Immature natural killer cell (primary cell): Measurements from ENCODE around the gene GRM7. TPM values are rescaled to one million over a fixed set of nuclear protein-coding genes. Genes with fewer than 3 reads are reported as not detected.
"Not testable (repeated sequence)": the region's sequence is repeated elsewhere in the genome, so short reads cannot be mapped to it uniquely, and the experiment has no call there.

Experiments used
- DNase-seq, 3 donors: peaks; one replicate each; pipeline ENCODE4 v3.0.0; 2022; ENCODE audit warnings: mixed read lengths in 1 of 3
- H3K27ac Mint-ChIP-seq, 6 donors: one replicate each; pipeline ENCODE4 v1.8.0; 2020; ENCODE audit warnings: mixed read lengths in 6 of 6, mild to moderate bottlenecking in 5 of 6, inconsistent platforms in 4 of 6, moderate library complexity in 3 of 6
- H3K27me3 Mint-ChIP-seq, 3 donors: one replicate each; pipeline ENCODE4 v1.8.0; 2020 to 2021; ENCODE audit warnings: low read depth in 3 of 3, mild to moderate bottlenecking in 3 of 3, mixed read lengths in 3 of 3, moderate library complexity in 3 of 3, inconsistent platforms in 1 of 3
- H3K36me3 Mint-ChIP-seq, 3 donors: one replicate each; pipeline ENCODE4 v1.8.0; 2020; ENCODE audit warnings: mixed read lengths in 3 of 3, inconsistent platforms in 2 of 3, mild to moderate bottlenecking in 2 of 3
- H3K4me1 Mint-ChIP-seq, 2 donors: one replicate each; pipeline ENCODE4 v1.8.0; 2020; ENCODE audit warnings: inconsistent platforms in 2 of 2, mild to moderate bottlenecking in 2 of 2, mixed read lengths in 2 of 2, moderate library complexity in 1 of 2
- H3K4me3 Mint-ChIP-seq, 5 donors: one replicate each; pipeline ENCODE4 v1.8.0; 2020; ENCODE audit warnings: mild to moderate bottlenecking in 5 of 5, mixed read lengths in 5 of 5, inconsistent platforms in 3 of 5, moderate library complexity in 3 of 5
- H3K9me3 Mint-ChIP-seq, 6 donors: one replicate each; pipeline ENCODE4 v1.8.0; 2020; ENCODE audit warnings: mild to moderate bottlenecking in 6 of 6, mixed read lengths in 6 of 6, inconsistent platforms in 4 of 6, moderate library complexity in 3 of 6
- polyA plus RNA-seq, 3 donors: library from polyadenylated mRNA; unstranded; fragments of 300-500 nt; fragmentation: Illumina TruSeq; gene quantifications; one replicate each; pipeline ENCODE4 v1.2.3, GENCODE V29; 2021

Gene GRM7
- polyA plus RNA-seq, 3 donors from 2014 or later: not detected

GRCh38 chr3:6912240-6912639, 51.3 kb downstream of the GRM7 start:
- H3K4me3 Mint-ChIP-seq: no peak overlapping the region
- peaks cover 0 to under 1% (median 0%) of the 10 kb centered on the region in 3 donors for H3K27me3 Mint-ChIP-seq
- peaks cover 3 to 41% (median 13%) of the 10 kb centered on the region in 6 donors for H3K9me3 Mint-ChIP-seq
- no peak for DNase-seq
- no peaks in the 10 kb centered on the region for H3K4me1 Mint-ChIP-seq
- no peak overlapping the region for H3K27ac Mint-ChIP-seq
- peaks cover 0 to 3% (median 0%) of the 10 kb centered on the region in 3 donors for H3K36me3 Mint-ChIP-seq

DNA sequence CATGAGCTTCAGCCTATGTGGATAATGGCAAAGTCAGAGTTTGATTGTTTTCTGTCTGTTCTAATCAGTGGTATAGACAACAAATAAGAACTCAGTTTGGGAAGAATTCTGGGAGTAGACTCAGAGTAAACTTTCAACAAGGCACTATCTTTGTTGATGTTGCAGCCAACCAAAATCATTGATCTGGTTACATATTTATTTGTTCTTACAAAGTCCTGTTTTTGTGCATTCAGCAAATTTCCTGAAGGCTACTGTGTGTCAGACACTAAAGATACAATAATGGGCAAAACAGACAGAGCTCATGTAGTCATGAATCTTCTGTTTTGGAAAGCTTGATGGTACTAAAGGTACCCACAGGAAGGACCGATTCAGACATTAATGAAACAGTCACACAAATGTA, 55.0 kb downstream of the GRM7 start:
- H3K4me3 Mint-ChIP-seq: no peak overlapping the region
- H3K9me3 Mint-ChIP-seq: peaks cover 0 to 25% (median 10%) of the 10 kb centered on the region in 6 donors
- H3K27ac Mint-ChIP-seq: no peak overlapping the region
- no peak for DNase-seq
- no peaks in the 10 kb centered on the region for H3K27me3 Mint-ChIP-seq
- no peaks in the 10 kb centered on the region for H3K4me1 Mint-ChIP-seq
- H3K36me3 Mint-ChIP-seq: peaks cover 0 to 3% (median 0%) of the 10 kb centered on the region in 3 donors

DNA sequence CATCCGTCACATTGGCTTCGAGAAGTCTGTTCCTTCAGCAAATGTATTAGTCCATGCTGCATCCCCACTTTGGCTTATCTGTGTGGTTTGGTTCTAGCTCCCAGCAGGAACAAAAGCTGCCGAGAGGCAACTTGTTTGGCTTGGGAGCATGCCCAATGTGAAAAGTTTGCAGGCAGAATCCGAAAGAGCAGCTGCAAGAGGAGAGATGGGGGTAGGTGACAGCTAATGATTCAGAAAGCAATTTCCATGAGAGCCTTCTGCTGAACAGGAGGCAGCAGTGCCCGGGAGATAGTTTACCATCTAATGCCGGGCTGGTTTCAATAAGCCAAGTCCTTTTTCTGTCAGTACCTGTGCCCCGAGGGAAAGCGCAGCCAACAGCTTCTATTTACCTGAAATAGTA, 60.2 kb downstream of the GRM7 start:
- Mint-ChIP-seq H3K9me3 (peaks cover 5 to 33% (median 12%) of the 10 kb centered on the region in 6 donors), H3K4me3 (no peak overlapping the region), H3K27ac (no peak overlapping the region), H3K36me3 (no peaks in the 10 kb centered on the region), H3K27me3 (no peaks in the 10 kb centered on the region), H3K4me1 (no peaks in the 10 kb centered on the region)
- DNase-seq: no peak

- Mint-ChIP-seq H3K27me3 (no peaks in the 10 kb centered on the region), H3K4me1 (no peaks in the 10 kb centered on the region), H3K27ac (no peak overlapping the region), H3K36me3 (no peaks in the 10 kb centered on the region), H3K4me3 (no peak overlapping the region), H3K9me3 (peaks cover 4 to 25% (median 9%) of the 10 kb centered on the region in 6 donors)
- DNase-seq: no peak
Observed at GRCh38 chr3:6921876-6922275, 61.0 kb downstream of the GRM7 start.

GRCh38 chr3:6928064-6928463, 67.1 kb downstream of the GRM7 start:
- Mint-ChIP-seq H3K27ac (no peak overlapping the region), H3K9me3 (peaks cover 0 to 24% (median 5%) of the 10 kb centered on the region in 6 donors), H3K27me3 (no peaks in the 10 kb centered on the region), H3K4me3 (no peak overlapping the region), H3K4me1 (no peaks in the 10 kb centered on the region), H3K36me3 (no peaks in the 10 kb centered on the region)
- DNase-seq: no peak

- Mint-ChIP-seq H3K36me3 (no peaks in the 10 kb centered on the region), H3K4me1 (no peaks in the 10 kb centered on the region), H3K27ac (no peak overlapping the region), H3K4me3 (no peak overlapping the region), H3K27me3 (peaks cover 0 to 2% (median 0%) of the 10 kb centered on the region in 3 donors), H3K9me3 (peaks cover 0 to 32% (median 7%) of the 10 kb centered on the region in 6 donors)
- no peak for DNase-seq
Observed at GRCh38 chr3:6929918-6930317, 69.0 kb downstream of the GRM7 start.

- not testable (repeated sequence) for H3K4me3 Mint-ChIP-seq, DNase-seq, H3K27ac Mint-ChIP-seq, H3K27me3 Mint-ChIP-seq, H3K36me3 Mint-ChIP-seq, H3K4me1 Mint-ChIP-seq
- H3K9me3 Mint-ChIP-seq: peaks cover 0 to 33% (median 7%) of the 10 kb centered on the region in 6 donors
Observed at GRCh38 chr3:6935418-6935817, 74.5 kb downstream of the GRM7 start.

GRCh38 chr3:6935970-6936369, 75.1 kb downstream of the GRM7 start:
- no peak overlapping the region for H3K27ac Mint-ChIP-seq
- H3K36me3 Mint-ChIP-seq: no peaks in the 10 kb centered on the region
- no peaks in the 10 kb centered on the region for H3K4me1 Mint-ChIP-seq
- no peak for DNase-seq
- no peak overlapping the region for H3K4me3 Mint-ChIP-seq
- H3K27me3 Mint-ChIP-seq: peaks cover 0 to 2% (median 0%) of the 10 kb centered on the region in 3 donors
- peaks cover 0 to 36% (median 7%) of the 10 kb centered on the region in 6 donors for H3K9me3 Mint-ChIP-seq

DNA sequence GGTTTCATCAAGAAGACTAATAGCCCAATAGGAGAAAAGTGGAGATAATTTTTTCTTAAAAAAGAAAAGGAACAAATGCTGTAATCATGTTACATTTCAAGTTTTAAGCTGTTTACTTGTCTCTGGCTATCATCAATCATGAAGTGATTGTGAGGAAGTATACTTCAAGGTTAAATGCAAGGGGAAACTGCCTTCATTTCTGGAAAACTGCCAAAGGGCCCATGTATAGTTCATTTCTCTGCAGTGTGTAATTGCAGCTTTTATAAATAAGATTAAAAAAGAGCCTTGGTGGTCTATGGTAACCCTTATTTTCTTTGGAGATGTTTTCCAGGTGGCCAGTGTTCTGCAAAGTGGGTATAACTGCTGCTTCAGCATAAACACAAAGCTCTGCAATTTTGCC, 101.9 kb downstream of the GRM7 start:
- H3K4me1 Mint-ChIP-seq: no peaks in the 10 kb centered on the region
- H3K36me3 Mint-ChIP-seq: no peaks in the 10 kb centered on the region
- DNase-seq: no peak
- H3K27me3 Mint-ChIP-seq: no peaks in the 10 kb centered on the region
- peaks cover 0 to 21% (median 4%) of the 10 kb centered on the region in 6 donors for H3K9me3 Mint-ChIP-seq
- H3K27ac Mint-ChIP-seq: no peak overlapping the region
- no peak overlapping the region for H3K4me3 Mint-ChIP-seq

GRCh38 chr3:6965881-6966280, 105.0 kb downstream of the GRM7 start:
- Mint-ChIP-seq H3K9me3 (peaks cover 0 to 24% (median 8%) of the 10 kb centered on the region in 6 donors), H3K36me3 (no peaks in the 10 kb centered on the region), H3K27me3 (no peaks in the 10 kb centered on the region), H3K27ac (no peak overlapping the region), H3K4me3 (no peak overlapping the region), H3K4me1 (no peaks in the 10 kb centered on the region)
- no peak for DNase-seq

GRCh38 chr3:6971933-6972332, 111.0 kb downstream of the GRM7 start:
- no peak for DNase-seq
- Mint-ChIP-seq H3K4me1 (no peaks in the 10 kb centered on the region), H3K27me3 (peaks cover 0 to under 1% (median 0%) of the 10 kb centered on the region in 3 donors), H3K36me3 (no peaks in the 10 kb centered on the region), H3K4me3 (no peak overlapping the region), H3K27ac (no peak overlapping the region), H3K9me3 (peaks cover under 1 to 11% (median 4%) of the 10 kb centered on the region in 6 donors)

- H3K27me3 Mint-ChIP-seq: peaks cover 0 to 1% (median 0%) of the 10 kb centered on the region in 3 donors
- no peak for DNase-seq
- no peaks in the 10 kb centered on the region for H3K4me1 Mint-ChIP-seq
- no peak overlapping the region for H3K27ac Mint-ChIP-seq
- peaks cover 0 to 36% (median 3%) of the 10 kb centered on the region in 6 donors for H3K9me3 Mint-ChIP-seq
- H3K4me3 Mint-ChIP-seq: no peak overlapping the region
- no peaks in the 10 kb centered on the region for H3K36me3 Mint-ChIP-seq
Observed at GRCh38 chr3:6985848-6986247, 124.9 kb downstream of the GRM7 start.

GRCh38 chr3:6989608-6990291, 128.8 kb downstream of the GRM7 start:
- Mint-ChIP-seq H3K4me1 (no peaks in the 10 kb centered on the region), H3K27me3 (peaks cover 0 to 1% (median 0%) of the 10 kb centered on the region in 3 donors), H3K9me3 (peaks cover 0 to 31% (median 6%) of the 10 kb centered on the region in 6 donors), H3K36me3 (no peaks in the 10 kb centered on the region), H3K4me3 (no peak overlapping the region), H3K27ac (no peak overlapping the region)
- DNase-seq: no peak

- Mint-ChIP-seq H3K27ac (no peak overlapping the region), H3K4me3 (no peak overlapping the region), H3K27me3 (no peaks in the 10 kb centered on the region), H3K9me3 (peaks cover 0 to 20% (median 6%) of the 10 kb centered on the region in 6 donors), H3K36me3 (no peaks in the 10 kb centered on the region), H3K4me1 (no peaks in the 10 kb centered on the region)
- no peak for DNase-seq
Observed at GRCh38 chr3:6994081-6994668, 133.3 kb downstream of the GRM7 start.
